Measurements from ENCODE around the gene OR2D3. TPM values are rescaled to one million over a fixed set of nuclear protein-coding genes. Genes with fewer than 3 reads are reported as not detected.
"Not testable (repeated sequence)": the region's sequence is repeated elsewhere in the genome, so short reads cannot be mapped to it uniquely, and the experiment has no call there.

Gene OR2D3
- total and polyA plus RNA-seq, 4 donors: not detected

GRCh38 chr11:6898911-6899310 is 21.9 kb upstream of the OR2D3 start:
- 62 to 88% methylated on average over 1 of the region's 1 CpG for WGBS, 2 donors
- H3K27me3 ChIP-seq (ENCODE audit: control insufficient read depth in 3 of 3, insufficient read depth in 3 of 3, low read length in 2 of 3): no peaks in the 10 kb centered on the region
- H3K27ac ChIP-seq (ENCODE audit: low read depth in 1 of 2, low read length in 1 of 2): no peak overlapping the region
- H3K4me3 ChIP-seq: no peak overlapping the region
- no peak for ATAC-seq (ENCODE audit: insufficient read depth, low FRiP score)
- H3K9ac ChIP-seq (ENCODE audit: insufficient read depth in 1 of 2, low read length in 2 of 2): no peak overlapping the region
- DNase-seq: no peak
- no peaks in the 10 kb centered on the region for H3K9me3 ChIP-seq (ENCODE audit: control insufficient read depth in 4 of 4, insufficient read depth in 3 of 4, low read length in 3 of 4)
- H3K4me1 ChIP-seq (ENCODE audit: control insufficient read depth in 5 of 5, insufficient read depth in 5 of 5, low read length in 5 of 5): no peaks in the 10 kb centered on the region
- H3K36me3 ChIP-seq (ENCODE audit: control insufficient read depth in 4 of 4, insufficient read depth in 4 of 4, low read length in 4 of 4): no peaks in the 10 kb centered on the region
- no peak for TF ChIP-seq CTCF (IDR thresholded peaks at IDR 0.05; ENCODE audit: control extremely low read depth, extremely low read depth)

- no peak for TF ChIP-seq CTCF (IDR thresholded peaks at IDR 0.05; ENCODE audit: control extremely low read depth, extremely low read depth)
- H3K27ac ChIP-seq (ENCODE audit: low read depth in 1 of 2, low read length in 1 of 2): no peak overlapping the region
- no peaks in the 10 kb centered on the region for H3K27me3 ChIP-seq (ENCODE audit: control insufficient read depth in 3 of 3, insufficient read depth in 3 of 3, low read length in 2 of 3)
- no peaks in the 10 kb centered on the region for H3K9me3 ChIP-seq (ENCODE audit: control insufficient read depth in 4 of 4, insufficient read depth in 3 of 4, low read length in 3 of 4)
- no peaks in the 10 kb centered on the region for H3K4me1 ChIP-seq (ENCODE audit: control insufficient read depth in 5 of 5, insufficient read depth in 5 of 5, low read length in 5 of 5)
- no peak overlapping the region for H3K4me3 ChIP-seq
- no peaks in the 10 kb centered on the region for H3K36me3 ChIP-seq (ENCODE audit: control insufficient read depth in 4 of 4, insufficient read depth in 4 of 4, low read length in 4 of 4)
- 60 to 75% methylated on average over 2 of the region's 2 CpGs for WGBS, 2 donors
- no peak overlapping the region for H3K9ac ChIP-seq (ENCODE audit: insufficient read depth in 1 of 2, low read length in 2 of 2)
- DNase-seq (peak in 1 of 3 donors; percentile 1), ATAC-seq (ENCODE audit: insufficient read depth, low FRiP score) (no peak)
These were observed 20.3 kb upstream of the OR2D3 start for GRCh38 chr11:6900327-6900999.

GRCh38 chr11:6904804-6905203 is 16.0 kb upstream of the OR2D3 start:
- whole genome bisulfite sequencing, 2 donors: 84 to 98% methylated on average over 13 of the region's 13 CpGs
- H3K9ac ChIP-seq (ENCODE audit: insufficient read depth in 1 of 2, low read length in 2 of 2); H3K27me3 ChIP-seq (ENCODE audit: control insufficient read depth in 3 of 3, insufficient read depth in 3 of 3, low read length in 2 of 3); H3K36me3 ChIP-seq (ENCODE audit: control insufficient read depth in 4 of 4, insufficient read depth in 4 of 4, low read length in 4 of 4); H3K4me3 ChIP-seq; ATAC-seq (ENCODE audit: insufficient read depth, low FRiP score); H3K9me3 ChIP-seq (ENCODE audit: control insufficient read depth in 4 of 4, insufficient read depth in 3 of 4, low read length in 3 of 4); H3K4me1 ChIP-seq (ENCODE audit: control insufficient read depth in 5 of 5, insufficient read depth in 5 of 5, low read length in 5 of 5); DNase-seq; H3K27ac ChIP-seq (ENCODE audit: low read depth in 1 of 2, low read length in 1 of 2): not testable (repeated sequence)

- no peak for TF ChIP-seq CTCF (IDR thresholded peaks at IDR 0.05; ENCODE audit: control extremely low read depth, extremely low read depth)
- H3K9ac ChIP-seq (ENCODE audit: insufficient read depth in 1 of 2, low read length in 2 of 2): no peak overlapping the region
These were observed 9.4 kb upstream of the OR2D3 start for GRCh38 chr11:6911378-6911777.

More at GRCh38 chr11:6911378-6911777, 9.4 kb upstream of the OR2D3 start:
- DNase-seq (no peak), ATAC-seq (ENCODE audit: insufficient read depth, low FRiP score) (no peak)
- Histone ChIP-seq H3K4me1 (ENCODE audit: control insufficient read depth in 5 of 5, insufficient read depth in 5 of 5, low read length in 5 of 5) (no peaks in the 10 kb centered on the region), H3K27me3 (ENCODE audit: control insufficient read depth in 3 of 3, insufficient read depth in 3 of 3, low read length in 2 of 3) (no peaks in the 10 kb centered on the region), H3K27ac (ENCODE audit: low read depth in 1 of 2, low read length in 1 of 2) (no peak overlapping the region), H3K4me3 (no peak overlapping the region), H3K9me3 (ENCODE audit: control insufficient read depth in 4 of 4, insufficient read depth in 3 of 4, low read length in 3 of 4) (no peaks in the 10 kb centered on the region), H3K36me3 (ENCODE audit: control insufficient read depth in 4 of 4, insufficient read depth in 4 of 4, low read length in 4 of 4) (no peaks in the 10 kb centered on the region)
- WGBS, 2 donors: 90 to 92% methylated on average over 3 of the region's 3 CpGs
